Dedifferentiated amniotic fluid mesenchymal stem cell (primary cell): ENCODE data around the gene IFNL4.
"Not testable (repeated sequence)": the region's sequence is repeated elsewhere in the genome, so short reads cannot be mapped to it uniquely, and the experiment has no call there.

Experiments
- DNase-seq: peaks from one replicate; pipeline ENCODE4 v3.0.0-alpha.2; 2016; ENCODE audit errors: extremely low spot score

Gene IFNL4

DNA sequence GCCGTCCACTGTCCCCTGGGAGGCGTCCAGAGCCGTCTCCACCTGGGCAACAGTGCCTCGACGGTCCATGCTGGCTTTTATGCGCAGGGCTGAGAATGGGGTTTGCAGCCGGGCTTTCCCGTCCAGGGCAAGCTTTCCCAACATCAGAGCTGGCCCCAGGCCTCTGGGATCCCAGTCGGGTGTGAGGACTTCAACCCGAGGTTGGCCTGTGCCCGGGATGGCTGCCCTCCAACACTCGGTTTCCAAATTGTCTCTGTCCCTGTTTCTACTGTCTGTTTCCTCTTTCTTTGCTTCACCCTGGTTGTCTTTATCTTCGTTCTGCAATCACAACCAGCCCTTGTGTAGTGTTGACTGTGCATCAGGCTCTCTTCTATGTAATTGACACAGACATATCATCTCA is at the start of gene IFNL4:
Gene IFNL4 (minus strand): TSS at position 51 of the 400 bp plus-strand sequence.
- DNase-seq: no peak

- no peak for DNase-seq
These were observed 49.4 kb upstream of the IFNL4 start for GRCh38 chr19:39297931-39298634.

GRCh38 chr19:39296906-39297305 is 48.2 kb upstream of the IFNL4 start:
- DNase-seq: no peak

- no peak for DNase-seq
These were observed 47.5 kb upstream of the IFNL4 start, which contains the start of gene IFNL1 for GRCh38 chr19:39296055-39296645. TSS of gene IFNL1 (plus strand) at chr19:39296407. CDS start at chr19:39296422, 15 bp downstream.

GRCh38 chr19:39293394-39293793 is 44.7 kb upstream of the IFNL4 start:
- DNase-seq: no peak

GRCh38 chr19:39284032-39284431 is 35.4 kb upstream of the IFNL4 start:
- no peak for DNase-seq

- no peak for DNase-seq
These were observed 33.4 kb upstream of the IFNL4 start for GRCh38 chr19:39282021-39282420.

- no peak for DNase-seq
These were observed 28.9 kb upstream of the IFNL4 start for GRCh38 chr19:39277598-39277997.

DNA sequence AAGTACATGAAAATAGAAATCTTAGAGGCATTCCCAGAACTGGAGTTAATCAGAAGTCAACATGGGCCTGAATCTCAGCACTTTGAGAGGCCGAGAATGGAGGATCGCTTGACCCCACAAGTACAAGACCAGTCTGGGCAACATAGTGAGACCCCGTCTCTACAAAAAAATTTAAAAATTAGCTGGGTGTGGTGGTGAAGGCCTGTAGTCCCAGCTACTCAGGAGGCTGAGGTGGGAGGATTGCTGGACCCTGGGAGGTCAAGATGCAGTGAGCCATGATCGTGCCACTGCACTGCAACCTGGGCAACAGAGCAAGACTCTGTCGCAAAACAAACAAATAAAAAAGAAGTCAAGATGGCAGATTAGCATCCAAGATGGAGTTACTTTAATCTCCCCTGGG is 28.1 kb upstream of the IFNL4 start:
- DNase-seq: no peak

DNA sequence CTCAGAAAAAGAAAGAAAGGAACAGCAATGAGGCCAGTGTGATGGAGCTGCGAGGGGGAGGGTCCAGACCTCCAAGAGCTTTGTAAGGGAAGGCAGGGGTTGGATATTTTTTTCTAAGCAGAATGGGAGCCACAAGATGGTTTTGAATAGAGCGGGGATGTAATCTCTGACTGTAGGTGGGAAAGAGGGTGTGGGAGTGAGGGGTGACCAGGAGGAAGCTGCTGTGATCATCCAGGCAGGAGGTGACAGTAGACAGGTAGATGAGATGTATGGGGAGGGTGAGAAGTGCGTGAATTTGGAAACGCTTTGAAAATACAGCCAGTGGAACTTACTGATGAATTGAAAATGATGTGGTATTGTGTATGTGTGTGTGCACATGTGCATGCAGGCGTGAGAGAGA is 26.9 kb upstream of the IFNL4 start:
- no peak for DNase-seq

DNA sequence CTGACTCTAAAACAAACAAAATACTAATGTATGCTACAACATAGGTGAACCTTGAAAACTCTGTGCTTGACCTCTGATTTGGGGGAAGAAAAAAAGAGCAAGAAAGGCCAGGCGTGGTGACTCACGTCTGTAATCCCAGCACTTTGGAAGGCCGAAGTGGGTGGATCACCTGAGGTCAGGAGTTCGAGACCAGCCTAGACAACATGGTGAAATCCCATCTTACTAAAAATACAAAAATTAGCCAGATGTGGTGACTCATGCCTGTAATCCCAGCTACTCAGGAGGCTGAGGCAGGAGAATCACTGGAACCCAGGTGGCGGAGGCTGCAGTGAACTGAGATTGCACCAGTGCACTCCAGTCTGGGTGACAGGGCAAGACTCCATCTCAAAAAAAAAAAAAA is 25.2 kb upstream of the IFNL4 start:
- DNase-seq: not testable (repeated sequence)

GRCh38 chr19:39270036-39270871 is 21.6 kb upstream of the IFNL4 start:
- DNase-seq: no peak

GRCh38 chr19:39269369-39269768 is 20.7 kb upstream of the IFNL4 start:
- not testable (repeated sequence) for DNase-seq

DNA sequence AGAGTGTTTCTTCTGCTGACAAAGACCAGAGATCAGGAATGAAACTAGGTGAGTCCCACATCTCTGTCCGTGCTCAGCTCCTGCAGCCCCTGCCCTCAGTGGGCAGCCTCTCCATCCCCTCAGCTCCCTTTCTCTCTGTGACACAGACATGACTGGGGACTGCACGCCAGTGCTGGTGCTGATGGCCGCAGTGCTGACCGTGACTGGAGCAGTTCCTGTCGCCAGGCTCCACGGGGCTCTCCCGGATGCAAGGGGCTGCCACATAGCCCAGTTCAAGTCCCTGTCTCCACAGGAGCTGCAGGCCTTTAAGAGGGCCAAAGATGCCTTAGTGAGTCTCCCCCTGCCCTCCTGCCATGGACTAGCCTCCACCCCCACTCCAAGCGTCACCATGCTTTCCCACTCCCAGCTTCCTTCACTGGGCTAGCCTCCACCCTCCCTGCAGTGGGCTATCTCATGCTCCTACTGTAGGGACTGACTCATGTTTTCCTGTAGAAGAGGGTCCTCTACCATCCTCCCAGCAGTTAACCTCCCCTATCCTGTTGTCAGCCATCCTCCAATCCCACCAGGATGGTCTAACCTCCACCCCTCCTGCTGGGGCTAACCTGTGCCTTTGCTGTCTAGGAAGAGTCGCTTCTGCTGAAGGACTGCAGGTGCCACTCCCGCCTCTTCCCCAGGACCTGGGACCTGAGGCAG is 20.0 kb upstream of the IFNL4 start:
- DNase-seq: not testable (repeated sequence)

GRCh38 chr19:39268085-39268484 is 19.4 kb upstream of the IFNL4 start, which contains the start of gene IFNL2:
TSS of gene IFNL2 (plus strand) at chr19:39268396. CDS start at chr19:39268569, 173 bp downstream.
- not testable (repeated sequence) for DNase-seq

DNA sequence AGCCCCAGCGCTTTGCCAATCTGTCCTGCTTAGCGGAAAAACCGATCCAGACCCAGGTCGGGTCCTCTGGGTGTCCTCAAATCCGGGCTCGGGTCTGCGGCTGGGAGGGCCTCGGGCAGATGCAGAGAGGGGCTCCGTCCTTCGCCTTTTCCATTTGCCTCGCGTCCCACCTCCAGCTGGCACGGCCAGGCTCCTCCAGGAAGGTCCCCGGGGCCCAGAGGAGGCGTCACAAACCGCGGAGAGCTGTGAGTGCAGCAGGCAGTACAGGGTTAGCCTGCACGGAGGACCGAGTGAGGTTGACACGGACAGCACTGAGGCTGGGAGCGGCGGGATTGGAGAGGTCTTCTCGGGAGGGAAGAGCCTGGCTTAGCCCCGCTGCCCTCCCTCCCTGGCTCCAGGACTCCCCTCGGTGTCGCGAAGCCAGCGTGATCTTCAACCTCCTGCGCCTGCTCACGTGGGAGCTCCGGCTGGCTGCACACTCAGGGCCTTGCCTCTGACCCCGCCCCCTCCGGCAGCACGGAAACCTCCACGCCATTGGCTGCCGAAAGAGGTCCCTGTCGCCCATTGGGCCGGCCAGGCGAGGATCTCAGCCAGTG is 16.8 kb upstream of the IFNL4 start:
- DNase-seq: no peak

DNA sequence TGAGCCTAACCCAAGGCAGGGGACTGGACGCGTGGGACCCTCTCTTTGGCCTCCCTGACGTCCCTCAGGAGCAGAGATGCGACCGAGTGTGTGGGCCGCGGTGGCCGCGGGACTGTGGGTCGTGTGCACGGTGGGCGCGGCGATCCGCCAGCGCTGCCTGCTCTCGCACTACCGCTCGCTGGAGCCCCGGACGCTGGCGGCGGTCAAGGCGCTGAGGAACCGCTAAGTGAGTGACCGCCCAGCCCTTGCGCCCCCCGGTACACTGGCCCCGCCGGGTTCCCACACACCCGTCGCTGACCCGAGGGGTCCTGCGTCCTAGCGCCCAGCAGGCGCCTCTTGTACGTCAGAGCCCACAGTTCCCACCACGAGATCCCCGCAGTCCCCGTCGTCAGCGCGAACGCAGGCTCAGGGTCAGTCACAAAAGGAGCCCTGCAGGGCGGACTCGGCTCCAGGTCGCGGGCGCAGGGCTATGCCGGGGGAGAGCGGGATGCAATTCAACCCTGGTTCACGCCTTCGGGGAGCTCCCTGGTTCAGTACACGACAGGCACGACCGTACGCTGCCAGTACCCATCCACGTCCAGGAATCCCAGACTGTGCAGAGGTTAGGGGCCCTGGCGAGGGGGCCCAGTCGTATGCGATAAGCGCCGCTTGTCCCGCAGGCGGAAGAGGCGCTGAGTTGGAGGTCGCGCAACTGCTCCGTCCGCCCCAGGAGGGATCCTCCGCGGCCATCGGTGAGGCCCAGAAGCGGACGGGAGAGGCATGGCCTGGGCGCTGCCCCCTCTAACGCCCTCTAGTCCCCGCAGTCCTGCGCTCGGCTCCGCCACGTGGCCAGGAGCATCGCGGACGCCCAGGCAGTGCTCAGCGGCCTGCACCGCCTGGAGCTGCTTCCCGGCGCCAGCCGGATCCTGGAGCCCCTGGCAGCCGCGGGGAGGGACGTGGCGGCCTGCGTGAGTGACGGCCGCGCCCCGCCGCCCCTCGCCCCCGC is 15.9 kb upstream of the IFNL4 start:
- DNase-seq: no peak

- no peak for DNase-seq
These were observed 15.3 kb upstream of the IFNL4 start for GRCh38 chr19:39263912-39264305.

DNA sequence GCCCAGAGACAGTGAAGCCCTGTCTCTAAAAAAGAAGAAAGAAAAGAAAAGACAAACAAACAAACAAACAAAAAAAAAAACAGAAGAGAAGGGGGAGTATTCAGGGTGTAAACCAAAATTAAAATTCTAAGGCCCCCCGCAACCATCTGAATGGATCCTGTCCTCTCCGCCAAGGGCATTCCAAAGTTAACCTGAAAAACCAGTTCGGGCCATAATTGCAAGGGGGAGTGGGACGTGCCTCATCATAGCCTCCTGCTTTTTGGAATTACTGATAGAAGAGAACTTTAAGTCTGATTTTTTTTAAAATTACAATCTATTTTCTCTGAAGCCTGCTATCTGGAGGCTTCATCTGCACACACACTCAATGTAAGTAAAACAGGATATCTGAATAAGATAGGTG is 13.8 kb upstream of the IFNL4 start:
- no peak for DNase-seq

DNA sequence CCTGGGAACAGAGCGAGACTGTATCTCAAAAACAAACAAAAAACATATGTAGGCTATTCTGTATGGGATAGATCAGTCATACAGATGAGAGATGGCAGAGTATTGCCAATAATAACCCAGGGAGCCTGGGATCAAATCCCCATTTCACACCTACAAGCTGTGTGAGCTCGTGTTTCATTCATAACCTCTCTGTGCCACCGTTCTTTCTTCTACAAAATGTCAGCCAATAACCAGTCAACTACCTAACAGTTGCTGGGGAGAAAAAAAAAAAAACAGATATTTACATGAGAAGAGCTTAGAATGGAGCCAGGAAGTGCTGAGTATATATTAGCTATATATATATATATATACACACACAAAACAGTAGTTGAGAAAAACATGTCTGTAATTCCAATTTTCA is 13.0 kb upstream of the IFNL4 start:
- no peak for DNase-seq
